ENCODE results near the gene BMI1. TPM values are rescaled to one million over a fixed set of nuclear protein-coding genes. Genes with fewer than 3 reads are reported as not detected.

BMI1 gene
- total and polyA plus RNA-seq, 8 donors: 14.9 to 228 (median 38.2) TPM

DNA sequence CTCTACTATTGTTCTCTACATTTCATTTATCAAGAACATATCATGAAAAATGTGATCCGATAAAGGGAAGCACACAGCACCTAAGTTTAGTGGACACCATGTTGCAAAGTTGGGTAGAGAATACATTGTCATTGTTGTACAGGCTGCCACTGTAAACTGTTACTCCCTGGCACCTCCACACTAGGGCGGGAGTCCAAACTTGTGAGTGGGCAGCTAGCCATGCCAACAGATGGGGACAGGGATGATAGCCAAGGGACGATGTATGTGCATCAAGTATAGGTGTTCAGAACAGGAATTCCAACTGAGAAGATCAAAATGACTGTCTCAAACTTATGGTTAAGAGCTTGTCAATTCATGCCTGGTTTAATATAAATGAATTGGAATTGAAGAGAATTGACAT, 35.8 kb upstream of the BMI1 start:
- Histone ChIP-seq H3K27me3 (peaks cover 0 to 4% (median 0%) of the 10 kb centered on the region in 3 donors), H3K36me3 (no peaks in the 10 kb centered on the region), H3K4me1 (no peaks in the 10 kb centered on the region), H3K9me3 (no peaks in the 10 kb centered on the region), H3K4me3 (no peak overlapping the region), H3K27ac (no peak overlapping the region)
- DNase-seq: no peak
- TF ChIP-seq POLR2A (IDR thresholded peaks at IDR 0.05): no peak
- TF ChIP-seq, protein P1, sequence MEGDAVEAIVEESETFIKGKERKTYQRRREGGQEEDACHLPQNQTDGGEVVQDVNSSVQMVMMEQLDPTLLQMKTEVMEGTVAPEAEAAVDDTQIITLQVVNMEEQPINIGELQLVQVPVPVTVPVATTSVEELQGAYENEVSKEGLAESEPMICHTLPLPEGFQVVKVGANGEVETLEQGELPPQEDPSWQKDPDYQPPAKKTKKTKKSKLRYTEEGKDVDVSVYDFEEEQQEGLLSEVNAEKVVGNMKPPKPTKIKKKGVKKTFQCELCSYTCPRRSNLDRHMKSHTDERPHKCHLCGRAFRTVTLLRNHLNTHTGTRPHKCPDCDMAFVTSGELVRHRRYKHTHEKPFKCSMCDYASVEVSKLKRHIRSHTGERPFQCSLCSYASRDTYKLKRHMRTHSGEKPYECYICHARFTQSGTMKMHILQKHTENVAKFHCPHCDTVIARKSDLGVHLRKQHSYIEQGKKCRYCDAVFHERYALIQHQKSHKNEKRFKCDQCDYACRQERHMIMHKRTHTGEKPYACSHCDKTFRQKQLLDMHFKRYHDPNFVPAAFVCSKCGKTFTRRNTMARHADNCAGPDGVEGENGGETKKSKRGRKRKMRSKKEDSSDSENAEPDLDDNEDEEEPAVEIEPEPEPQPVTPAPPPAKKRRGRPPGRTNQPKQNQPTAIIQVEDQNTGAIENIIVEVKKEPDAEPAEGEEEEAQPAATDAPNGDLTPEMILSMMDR (IDR thresholded peaks at IDR 0.05): no peak
- no peak for TF ChIP-seq POLR2AphosphoS5 (IDR thresholded peaks at IDR 0.05)
- TF ChIP-seq EP300 (IDR thresholded peaks at IDR 0.05): no peak
- 56 to 76% (median 68%) methylated on average over 3 of the region's 3 CpGs for WGBS, 5 donors
- intact Hi-C loops (cut with DNase I; ENCODE audit: low total_unique reads): no loop called here

GRCh38 chr10:22293747-22294404, 27.0 kb upstream of the BMI1 start:
- TF ChIP-seq, protein P1 (IDR thresholded peaks at IDR 0.05): no peak
- TF ChIP-seq EP300 (IDR thresholded peaks at IDR 0.05) (no peak), POLR2AphosphoS5 (IDR thresholded peaks at IDR 0.05) (no peak), POLR2A (IDR thresholded peaks at IDR 0.05) (no peak)
- no peak for DNase-seq
- no peaks in the 10 kb centered on the region for H3K4me1 ChIP-seq
- no peak overlapping the region for H3K27ac ChIP-seq
- intact Hi-C loops (cut with DNase I; ENCODE audit: low total_unique reads): no loop called here
- 88 to 93% (median 91%) methylated on average over 3 of the region's 3 CpGs for WGBS, 5 donors
- peaks cover 0 to 5% (median 0%) of the 10 kb centered on the region in 4 donors for H3K9me3 ChIP-seq
- H3K27me3 ChIP-seq: no peaks in the 10 kb centered on the region
- H3K4me3 ChIP-seq: no peak overlapping the region
- H3K36me3 ChIP-seq: no peaks in the 10 kb centered on the region

DNA sequence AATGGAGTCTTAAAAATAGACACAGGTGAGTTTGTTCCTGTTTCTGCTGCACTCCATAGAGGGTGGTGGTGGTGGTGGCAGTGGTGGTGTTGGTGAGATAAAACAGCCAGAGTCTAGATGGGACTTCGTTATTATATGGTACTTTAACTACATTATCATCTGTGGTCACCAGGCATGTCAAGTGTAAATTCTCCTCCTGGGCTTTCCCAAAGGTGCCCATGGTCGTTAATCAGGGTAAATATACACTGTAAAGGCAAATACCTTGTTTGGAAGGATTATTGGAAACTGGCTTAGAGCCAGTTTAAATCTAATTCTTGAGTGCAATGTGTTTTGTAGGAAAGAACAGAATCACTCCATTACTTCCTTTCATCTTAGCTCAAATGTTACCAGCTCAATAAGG, 26.2 kb upstream of the BMI1 start:
- no peak overlapping the region for H3K4me3 ChIP-seq
- intact Hi-C loops (cut with DNase I; ENCODE audit: low total_unique reads): no loop called here
- H3K36me3 ChIP-seq: no peaks in the 10 kb centered on the region
- DNase-seq: no peak
- no peaks in the 10 kb centered on the region for H3K27me3 ChIP-seq
- TF ChIP-seq POLR2A (IDR thresholded peaks at IDR 0.05) (no peak), POLR2AphosphoS5 (IDR thresholded peaks at IDR 0.05) (no peak), EP300 (IDR thresholded peaks at IDR 0.05) (no peak)
- TF ChIP-seq, protein P1 (IDR thresholded peaks at IDR 0.05): no peak
- no peaks in the 10 kb centered on the region for H3K4me1 ChIP-seq
- no peak overlapping the region for H3K27ac ChIP-seq
- WGBS, 5 donors: 23 to 34% (median 25%) methylated on average over 2 of the region's 2 CpGs
- H3K9me3 ChIP-seq: peaks cover 0 to 5% (median 0%) of the 10 kb centered on the region in 4 donors

GRCh38 chr10:22301193-22301592, 19.7 kb upstream of the BMI1 start:
- Histone ChIP-seq H3K9me3 (no peaks in the 10 kb centered on the region), H3K27me3 (no peaks in the 10 kb centered on the region), H3K36me3 (no peaks in the 10 kb centered on the region), H3K4me3 (no peak overlapping the region), H3K4me1 (no peaks in the 10 kb centered on the region), H3K27ac (no peak overlapping the region)
- intact Hi-C loops (cut with DNase I; ENCODE audit: low total_unique reads): no loop called here
- WGBS, 5 donors: 89 to 100% (median 97%) methylated on average over 4 of the region's 4 CpGs
- DNase-seq: no peak
- TF ChIP-seq, protein P1 (IDR thresholded peaks at IDR 0.05): no peak
- TF ChIP-seq POLR2A (IDR thresholded peaks at IDR 0.05) (no peak), POLR2AphosphoS5 (IDR thresholded peaks at IDR 0.05) (no peak), EP300 (IDR thresholded peaks at IDR 0.05) (no peak)

All from stomach (tissue), 9 donors.